T-helper 2 cell treated with Interferon-gamma antibody and Interleukin-4, amounts not matched to agents 100 ng/mL and 5 ng/mL, for 36 hours (primary cell): ENCODE measurements around the gene ACVR2B. TPM values are rescaled to one million over a fixed set of nuclear protein-coding genes. Genes with fewer than 3 reads are reported as not detected.

ENCODE experiments used
- intact Hi-C: fragments of 100-400 bp; cut with micrococcal nuclease; formaldehyde crosslinking; loops from one replicate; pipeline ENCODE4 v1.15.1; 2023
- total RNA-seq: library from RNA; stranded (reverse); gene quantifications from 2 replicates; pipeline ENCODE4 v1.2.3, GENCODE V29; 2022

ACVR2B gene
- total RNA-seq, 1 donor from 2014 or later: 6.8 TPM

- intact Hi-C loops: no loop called here
These were observed 3.7 kb downstream of the ACVR2B start for GRCh38 chr3:38457111-38458003.

GRCh38 chr3:38458796-38459498 is 5.3 kb downstream of the ACVR2B start:
- intact Hi-C loops: no loop called here

- intact Hi-C loops: no loop called here
These were observed 5.9 kb downstream of the ACVR2B start for GRCh38 chr3:38459499-38460048.

DNA sequence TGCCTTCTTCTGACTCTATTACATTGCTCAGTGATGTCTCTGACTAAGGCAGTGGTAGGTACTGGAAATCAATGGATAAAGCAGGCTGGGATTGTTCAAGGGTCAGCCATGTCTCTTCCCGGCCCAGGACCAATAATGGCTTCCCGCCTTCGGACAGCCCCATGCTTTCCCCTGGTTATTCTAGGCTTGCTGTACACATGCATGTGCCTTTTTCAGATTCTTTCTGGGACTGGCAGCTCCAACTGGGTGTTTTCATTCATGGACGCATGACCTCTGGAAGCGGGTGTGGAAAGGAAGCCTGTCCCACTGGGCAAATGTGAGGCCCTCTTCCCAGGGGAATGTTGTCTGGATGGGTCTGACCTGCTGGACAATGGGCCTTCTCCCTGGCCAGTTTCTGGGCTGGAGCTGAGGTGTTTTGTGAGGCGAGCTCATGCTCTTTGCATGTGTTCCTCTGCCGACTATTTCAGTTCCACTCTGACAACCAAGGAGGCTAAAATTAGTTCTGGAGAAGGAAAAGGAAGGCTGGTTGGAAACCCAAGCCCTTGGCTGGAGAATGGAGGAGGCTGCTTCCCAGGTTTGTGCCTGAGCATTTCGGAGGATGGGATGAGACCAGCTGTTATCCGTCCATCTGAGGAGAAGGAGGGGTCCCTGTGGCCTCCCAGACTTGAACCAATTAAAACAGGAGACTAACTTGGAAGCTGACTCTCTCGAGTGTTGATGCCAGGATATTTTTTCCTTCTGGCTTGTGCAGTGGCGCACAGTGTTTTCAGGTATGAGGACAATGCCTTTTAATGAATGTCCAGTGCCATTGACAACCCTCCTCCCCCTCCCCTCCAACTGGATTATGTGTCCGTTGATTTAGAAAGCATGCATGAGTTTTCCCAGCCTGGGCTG is 6.9 kb downstream of the ACVR2B start:
- intact Hi-C loops: no loop called here

DNA sequence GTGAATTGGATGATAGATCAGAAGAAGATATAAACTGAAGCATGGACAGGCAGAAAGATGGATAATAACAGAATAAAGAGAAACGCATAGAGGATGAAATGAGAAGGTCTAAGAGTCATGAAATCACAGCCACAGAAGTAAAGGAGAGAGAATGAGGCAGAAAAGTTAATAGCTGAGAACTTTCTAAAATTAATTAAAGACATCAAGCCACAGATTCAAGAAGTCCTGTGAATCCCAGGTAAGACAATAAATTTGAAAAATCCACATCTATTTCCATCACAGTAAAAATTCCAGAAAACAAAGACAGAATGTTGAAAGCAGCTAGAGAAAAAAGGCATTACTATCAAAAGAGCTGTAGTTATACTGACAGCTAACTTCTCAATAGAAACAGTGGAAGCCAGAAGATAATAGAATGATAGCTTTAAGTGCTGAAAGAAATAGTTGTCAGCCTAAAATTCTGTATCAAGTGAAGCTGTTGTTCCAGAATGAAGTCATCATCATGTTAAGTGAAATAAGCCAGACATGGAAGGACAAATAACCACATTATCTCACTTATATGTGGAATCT is 12.0 kb downstream of the ACVR2B start:
- intact Hi-C loops: no loop called here

GRCh38 chr3:38468765-38469164 is 15.1 kb downstream of the ACVR2B start:
- intact Hi-C loops: no loop called here

DNA sequence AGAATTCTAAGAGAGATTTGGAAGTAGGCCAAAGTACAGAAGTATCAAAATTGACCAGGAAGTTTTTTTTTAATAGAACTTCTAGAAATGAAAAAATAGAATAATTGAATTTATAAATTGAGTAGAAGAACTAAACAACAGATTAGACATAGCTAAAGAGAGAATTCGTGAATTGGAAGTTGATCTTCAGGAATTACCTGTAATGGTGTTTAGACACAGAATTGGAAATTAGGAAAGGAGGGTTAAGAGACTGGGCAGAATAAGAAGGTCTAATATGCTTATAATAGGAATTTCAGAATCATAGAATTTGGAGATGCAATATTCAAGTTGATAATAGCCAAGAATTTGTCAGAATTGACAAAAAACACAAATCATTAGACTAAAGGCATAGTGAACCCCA is 16.2 kb downstream of the ACVR2B start:
- intact Hi-C loops: no loop called here

DNA sequence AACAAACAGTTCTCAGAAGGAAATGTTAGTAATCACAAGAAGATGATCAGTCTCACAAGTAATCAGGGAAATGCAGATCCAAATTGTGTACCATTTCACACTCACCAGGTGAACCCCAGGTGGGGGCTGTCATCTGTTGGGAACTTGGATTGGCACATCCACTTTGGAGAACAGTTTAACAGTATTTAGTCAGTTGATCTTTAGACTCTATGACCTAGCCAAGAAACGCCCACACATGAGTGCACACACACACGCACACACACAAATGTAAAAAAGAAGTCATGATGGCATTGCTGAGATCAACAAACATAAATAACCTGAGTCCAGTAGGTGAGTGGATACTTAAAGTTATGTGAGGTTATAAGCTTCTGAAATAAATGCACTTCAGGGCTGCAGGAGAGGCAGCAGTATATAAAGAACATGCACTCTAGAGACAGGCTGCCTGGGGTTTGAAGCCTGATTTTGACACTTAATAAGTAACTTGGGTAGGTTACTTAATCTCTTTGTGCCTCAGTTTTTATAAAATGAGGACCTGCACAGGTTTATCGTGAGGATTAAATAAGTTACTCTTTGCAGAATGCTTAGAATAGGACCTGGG is 17.7 kb downstream of the ACVR2B start:
- intact Hi-C loops: no loop called here

- intact Hi-C loops: no loop called here
These were observed 18.7 kb downstream of the ACVR2B start for GRCh38 chr3:38472342-38472741.

GRCh38 chr3:38473229-38473628 is 19.5 kb downstream of the ACVR2B start:
- intact Hi-C loops: no loop called here

DNA sequence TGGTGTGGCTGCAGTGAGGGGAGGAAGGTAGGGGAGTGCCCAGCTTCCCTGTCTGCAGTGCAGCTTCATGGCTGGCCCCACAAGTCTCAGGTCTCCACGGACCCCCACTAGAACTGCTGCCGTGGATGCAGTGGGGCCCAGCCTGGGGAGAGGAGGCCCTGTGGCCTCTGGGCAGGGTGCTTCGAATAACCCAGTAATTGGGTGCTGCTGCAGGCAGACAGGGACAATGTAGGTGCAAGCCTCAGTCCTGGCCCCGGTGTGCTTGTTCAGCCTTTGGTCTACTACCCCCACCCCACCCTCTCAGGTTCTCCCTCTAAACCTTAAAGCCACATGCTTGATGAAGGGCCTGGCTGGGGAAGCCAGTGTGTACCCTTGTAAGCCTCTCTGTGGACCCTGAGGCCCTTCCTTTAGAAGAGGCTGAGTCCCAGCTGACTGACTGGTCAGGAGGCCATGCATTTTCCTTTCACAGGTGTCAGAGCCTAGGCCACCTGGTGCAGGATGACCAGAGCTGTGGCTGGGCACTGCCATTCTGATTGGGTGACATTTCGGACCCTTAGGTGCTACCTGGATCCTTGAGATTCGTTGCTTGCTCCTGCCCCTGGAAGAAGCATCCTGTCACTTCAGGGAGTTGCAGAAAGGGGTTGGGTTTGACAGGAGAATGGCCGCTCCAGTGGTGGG is 21.4 kb downstream of the ACVR2B start:
- intact Hi-C loops: loop anchor here (5.0 kb wide), 1 partner anchor 338 kb away; the partner anchor contains the start of genes ACAA1 and MYD88

DNA sequence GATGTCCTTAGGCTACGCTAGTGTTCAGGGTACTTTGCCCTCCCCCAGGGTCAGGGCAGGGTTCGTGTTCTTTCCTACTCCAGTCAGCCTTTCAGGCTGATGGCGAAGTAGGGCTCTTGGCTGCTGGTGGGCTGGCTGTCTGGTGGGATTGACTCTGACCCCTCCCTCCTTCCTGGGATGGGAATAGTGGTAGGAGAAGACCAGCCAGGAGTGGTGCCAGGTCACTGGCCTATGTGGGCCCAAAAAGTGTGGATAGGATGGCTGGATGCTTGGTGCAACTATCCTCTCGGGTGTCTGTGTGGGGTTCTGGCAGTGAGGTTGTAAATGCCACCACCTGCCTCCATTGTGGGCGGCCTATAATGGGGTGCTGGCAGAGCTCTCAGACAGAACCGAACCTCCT is 22.0 kb downstream of the ACVR2B start:
- intact Hi-C loops: loop anchor here (5.0 kb wide), 1 partner anchor 338 kb away; the partner anchor contains the start of genes ACAA1 and MYD88

GRCh38 chr3:38476157-38476756 is 22.6 kb downstream of the ACVR2B start:
- intact Hi-C loops: loop anchor here (5.0 kb wide), 1 partner anchor 339 kb away; the partner anchor contains the start of genes ACAA1 and MYD88

- intact Hi-C loops: loop anchor here (5.0 kb wide), 1 partner anchor 340 kb away; the partner anchor contains the start of genes ACAA1 and MYD88
These were observed 23.5 kb downstream of the ACVR2B start for GRCh38 chr3:38477057-38477820.

DNA sequence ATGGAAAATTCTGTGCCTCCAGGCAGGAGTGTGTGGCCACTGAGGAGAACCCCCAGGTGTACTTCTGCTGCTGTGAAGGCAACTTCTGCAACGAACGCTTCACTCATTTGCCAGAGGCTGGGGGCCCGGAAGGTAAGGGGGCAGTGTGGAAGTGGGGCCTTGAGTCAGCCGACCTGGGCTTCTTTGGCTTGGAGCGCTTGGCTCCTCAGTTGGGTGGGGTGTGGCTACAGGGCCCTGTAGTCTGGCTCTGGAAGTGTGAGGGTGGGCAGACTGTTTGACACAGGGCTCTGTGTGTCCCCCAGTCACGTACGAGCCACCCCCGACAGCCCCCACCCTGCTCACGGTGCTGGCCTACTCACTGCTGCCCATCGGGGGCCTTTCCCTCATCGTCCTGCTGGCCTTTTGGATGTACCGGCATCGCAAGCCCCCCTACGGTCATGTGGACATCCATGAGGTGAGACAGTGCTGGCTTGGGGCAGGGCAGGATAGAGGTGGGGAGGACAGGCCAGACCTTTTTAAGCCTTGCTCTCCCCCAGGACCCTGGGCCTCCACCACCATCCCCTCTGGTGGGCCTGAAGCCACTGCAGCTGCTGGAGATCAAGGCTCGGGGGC is 24.3 kb downstream of the ACVR2B start:
- intact Hi-C loops: loop anchor here (2.0 to 5.0 kb wide), 2 partner anchors 23 to 341 kb away; partner anchors contain the start of genes ACAA1 and MYD88

- intact Hi-C loops: loop anchor here (1.0 to 5.0 kb wide), 3 partner anchors 24 to 361 kb away; partner anchors contain the start of genes ACAA1 and MYD88
These were observed 25.2 kb downstream of the ACVR2B start for GRCh38 chr3:38478901-38479300.

DNA sequence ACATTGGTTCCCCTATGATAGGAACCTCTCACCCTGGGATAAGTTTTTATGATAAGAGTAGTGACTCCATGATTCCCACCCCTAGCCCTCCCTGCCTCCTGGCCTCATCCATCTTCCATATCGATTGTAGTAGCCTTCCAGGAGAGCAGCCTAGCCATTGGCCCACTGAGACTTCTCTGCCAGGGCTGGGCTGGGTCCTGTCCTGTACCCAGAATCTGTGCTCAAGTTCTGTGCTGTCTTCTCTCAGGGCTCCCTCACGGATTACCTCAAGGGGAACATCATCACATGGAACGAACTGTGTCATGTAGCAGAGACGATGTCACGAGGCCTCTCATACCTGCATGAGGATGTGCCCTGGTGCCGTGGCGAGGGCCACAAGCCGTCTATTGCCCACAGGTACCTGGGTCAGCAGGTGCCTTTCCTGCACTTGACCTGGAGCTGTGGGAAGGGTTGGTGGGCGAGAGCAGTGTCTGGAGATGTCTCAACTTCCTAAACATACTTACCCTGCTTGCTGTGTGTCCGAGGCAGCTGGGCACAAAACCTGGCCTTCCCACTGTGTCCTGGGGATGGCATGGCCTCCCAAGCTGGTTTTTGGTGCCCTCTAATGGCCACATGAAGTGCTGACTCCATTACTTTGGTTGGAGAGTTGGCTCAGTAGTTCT is 25.9 kb downstream of the ACVR2B start:
- intact Hi-C loops: loop anchor here (1.0 to 5.0 kb wide), 4 partner anchors 25 to 361 kb away; partner anchors contain the start of genes ACAA1, MYD88 and XYLB
